Measurements from ENCODE around the gene MARCHF4. TPM values are rescaled to one million over a fixed set of nuclear protein-coding genes. Genes with fewer than 3 reads are reported as not detected.
"Not testable (repeated sequence)": the region's sequence is repeated elsewhere in the genome, so short reads cannot be mapped to it uniquely, and the experiment has no call there.

Gene MARCHF4
- polyA plus RNA-seq, 1 donor, result 0.04 TPM

DNA sequence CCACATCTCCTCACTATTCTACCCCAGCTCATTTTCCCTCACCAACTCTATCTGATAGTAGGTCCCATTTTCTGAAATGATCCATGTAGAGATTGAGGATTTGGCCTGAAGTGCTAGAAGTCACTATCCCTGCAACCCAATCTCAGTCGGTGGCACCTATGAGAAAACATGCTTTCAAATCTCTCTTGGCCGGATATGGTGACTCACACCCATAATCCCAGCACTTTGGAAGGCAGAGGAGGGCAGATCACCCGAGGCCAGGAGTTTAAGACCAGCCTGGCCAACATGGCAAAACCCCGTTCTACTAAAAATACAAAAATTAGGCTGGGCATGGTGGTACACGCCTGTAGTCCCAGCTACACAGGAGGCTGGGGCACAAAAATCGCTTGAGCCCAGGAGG, 19.1 kb upstream of the MARCHF4 start:
- no peak for DNase-seq

DNA sequence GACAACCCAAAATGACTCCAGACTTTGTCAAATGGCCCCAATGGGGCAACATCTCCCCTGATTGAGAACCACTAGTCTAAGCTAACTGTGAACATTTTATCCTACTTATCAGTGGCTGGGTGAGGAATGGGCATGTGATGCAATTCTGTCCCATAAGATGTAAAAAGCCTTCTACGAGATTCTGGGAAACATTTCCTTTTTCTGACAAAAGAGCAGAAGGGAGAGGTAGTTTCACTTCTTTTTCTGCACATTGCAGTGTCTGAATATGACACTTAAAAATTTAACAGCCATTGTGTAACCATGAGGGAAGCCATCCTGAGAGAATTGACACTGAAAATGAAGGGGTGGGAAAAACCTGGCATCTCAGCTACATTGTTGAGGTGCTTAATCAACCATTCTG, 17.3 kb upstream of the MARCHF4 start:
- no peak for DNase-seq

DNA sequence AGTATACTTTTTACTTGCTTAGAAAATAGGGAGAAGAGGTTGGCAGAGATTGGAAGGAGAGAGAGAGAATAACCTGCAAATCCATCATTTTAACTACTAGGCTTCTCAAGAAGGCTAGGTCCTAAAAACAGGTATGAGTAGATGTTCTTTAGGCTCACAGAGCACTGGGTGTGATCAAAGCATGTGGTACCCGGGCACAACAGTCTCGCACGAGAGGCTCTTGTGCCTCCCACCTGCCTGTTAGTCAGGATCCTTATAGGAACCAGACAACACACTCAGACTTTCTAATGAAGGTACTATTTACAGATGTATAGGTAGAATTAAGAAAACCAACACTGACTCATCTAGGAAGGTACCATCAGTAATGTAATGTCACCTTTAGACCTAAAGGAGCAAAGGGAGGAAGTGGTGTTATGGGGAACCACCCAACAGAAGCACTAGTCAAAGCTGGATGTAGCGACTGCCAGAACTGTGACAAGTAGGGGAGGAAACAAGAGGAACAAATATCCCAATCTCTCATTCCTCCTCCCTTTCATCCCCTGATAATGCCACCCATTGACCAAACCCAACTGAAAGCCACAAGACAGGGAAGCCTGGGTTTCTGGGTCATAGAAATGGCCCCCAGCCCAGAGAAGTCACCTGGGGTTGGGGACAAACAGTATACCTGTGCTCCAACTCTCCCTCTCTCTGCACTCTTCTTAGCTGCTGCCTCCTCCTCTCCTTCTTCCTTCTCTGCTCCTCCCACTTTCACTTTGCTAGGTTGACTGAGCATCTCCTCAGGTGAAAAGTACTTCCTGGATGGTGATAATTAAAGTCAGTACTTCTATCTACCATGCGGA, 16.0 kb upstream of the MARCHF4 start:
- no peak for DNase-seq

DNA sequence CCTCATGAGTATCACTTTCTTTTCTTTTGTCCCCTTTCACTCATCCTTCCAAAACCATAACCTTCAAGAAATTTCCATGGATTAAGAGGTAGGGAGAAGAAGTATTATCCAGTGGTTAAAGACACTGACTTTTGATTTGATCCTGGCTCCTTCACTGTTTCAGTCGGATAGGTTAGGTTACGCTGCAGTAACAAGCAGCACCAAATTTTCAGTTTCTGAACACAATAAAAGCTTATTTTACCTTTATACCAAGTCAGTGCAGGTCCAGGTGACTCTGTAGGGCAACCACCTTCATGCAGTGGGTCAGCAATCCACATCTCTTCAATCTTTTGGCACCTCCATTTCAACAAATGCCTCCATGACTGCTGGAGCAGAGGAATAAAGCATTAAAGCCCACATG, 15.0 kb upstream of the MARCHF4 start:
- no peak for DNase-seq

DNA sequence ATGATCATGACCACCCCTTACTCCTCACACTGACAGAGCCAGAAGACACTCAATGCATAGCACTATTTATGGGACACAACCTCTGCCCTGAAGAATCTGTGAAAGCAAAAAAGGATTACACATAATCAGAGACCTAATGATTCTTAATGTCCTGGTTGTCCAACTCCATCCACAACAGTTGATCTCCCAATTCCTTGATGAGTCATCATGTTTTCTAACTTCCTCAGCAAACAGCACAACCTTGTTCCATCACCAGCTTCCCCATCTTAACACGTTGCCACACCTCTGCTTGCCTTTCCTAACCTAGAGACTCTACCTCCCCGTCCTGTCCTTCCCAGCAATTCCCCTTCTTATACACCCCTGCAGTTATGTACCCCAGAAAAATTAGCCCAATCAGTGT, 13.2 kb upstream of the MARCHF4 start:
- no peak for DNase-seq

DNA sequence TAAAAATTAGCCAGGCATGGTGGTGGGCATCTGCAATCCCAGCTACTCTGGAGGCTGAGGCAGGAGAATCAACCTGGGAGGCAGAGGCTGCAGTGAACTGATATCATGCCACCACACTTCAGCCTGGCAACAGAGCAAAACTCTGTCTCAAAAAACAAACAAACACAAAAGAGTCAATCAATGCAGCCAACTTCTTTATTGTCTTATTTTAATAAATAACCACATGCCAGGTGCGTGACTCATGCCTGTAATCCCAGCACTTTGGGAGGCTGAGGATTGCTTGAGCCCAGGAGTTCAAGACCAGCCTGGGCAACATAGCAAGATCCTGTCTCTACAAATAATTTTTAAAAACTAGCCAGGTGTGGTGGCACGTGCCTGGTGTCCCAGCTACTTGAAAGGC, 12.1 kb upstream of the MARCHF4 start:
- not testable (repeated sequence) for DNase-seq

DNA sequence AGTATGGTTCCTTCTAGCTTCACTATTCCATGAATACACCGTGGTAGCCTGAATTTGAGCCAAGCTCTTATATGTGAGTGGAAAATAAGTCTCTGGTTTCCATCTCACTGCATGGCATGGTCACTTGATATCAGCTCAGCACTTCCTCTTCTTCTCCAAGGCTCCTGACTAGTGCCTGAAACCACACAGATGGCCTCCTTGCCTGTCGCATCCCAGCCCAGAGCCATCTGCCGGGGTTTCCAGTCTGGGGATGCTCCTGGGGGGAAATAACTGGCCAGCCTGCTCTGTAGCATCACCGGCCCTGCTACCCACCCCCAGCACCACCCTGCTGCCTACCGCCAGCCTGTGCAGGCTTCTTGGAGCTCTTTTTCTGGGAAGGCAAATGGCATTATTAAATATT, 7.7 kb upstream of the MARCHF4 start:
- DNase-seq, result no peak

DNA sequence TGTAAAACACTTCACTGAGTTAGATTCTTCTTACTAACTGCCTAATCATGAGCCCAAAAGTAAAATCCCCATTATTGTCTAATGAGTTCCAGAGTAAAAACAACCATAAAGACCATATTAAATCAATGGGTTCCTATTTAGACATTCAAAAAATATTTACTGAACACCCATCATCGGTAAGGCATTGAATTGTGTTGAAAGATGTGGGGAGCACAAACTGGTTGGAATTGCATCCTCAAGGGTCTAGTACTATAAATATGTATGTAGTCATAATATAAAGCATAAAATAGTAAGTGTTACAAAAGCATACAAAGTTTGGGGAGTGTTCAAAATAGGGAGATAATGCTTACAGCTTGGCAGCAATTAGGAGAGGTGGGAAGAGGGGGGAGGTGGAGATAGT, 3.0 kb upstream of the MARCHF4 start:
- no peak for DNase-seq

DNA sequence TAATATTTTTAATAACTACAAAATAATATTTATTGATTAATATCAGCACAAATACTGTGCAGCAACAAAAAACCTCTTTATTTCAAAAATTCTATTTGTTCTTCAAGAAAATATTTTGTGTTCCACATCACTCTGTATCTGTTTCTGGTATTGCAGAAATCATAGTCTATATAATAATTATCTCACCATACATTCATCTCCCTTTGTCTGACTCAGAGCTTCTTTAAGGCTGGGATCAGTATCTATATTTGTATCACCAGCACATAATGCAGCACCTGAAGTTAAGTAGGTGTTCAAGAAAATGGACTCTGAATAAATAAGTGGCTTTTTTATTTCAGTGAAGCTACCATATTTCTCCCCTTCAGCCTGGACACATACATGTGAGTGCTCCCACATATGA, 1.6 kb upstream of the MARCHF4 start:
- DNase-seq, result no peak

DNA sequence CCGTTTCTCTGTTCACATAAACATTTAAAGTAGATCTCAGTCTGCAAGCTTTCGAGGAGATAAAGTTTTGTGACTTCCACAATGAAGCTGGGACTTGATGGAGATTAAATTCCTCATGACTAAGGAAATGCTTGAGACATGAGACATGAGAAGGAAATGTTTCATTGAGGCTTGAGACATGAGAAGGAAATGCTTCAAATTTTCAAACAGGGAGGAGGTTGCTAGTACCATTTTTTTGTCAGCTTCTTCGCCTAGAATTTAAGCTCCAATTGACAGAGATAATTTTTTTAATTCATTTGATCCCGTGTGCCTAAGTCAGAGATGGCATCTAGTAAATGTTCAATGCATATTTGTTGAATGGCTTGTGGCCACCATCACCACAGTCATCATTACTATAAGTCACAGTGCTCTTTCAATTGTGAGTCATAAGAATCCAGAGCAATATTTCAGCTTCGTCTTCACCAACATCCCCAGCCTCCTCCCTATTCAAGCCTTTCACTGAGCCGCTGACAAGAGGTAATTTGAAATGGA, 543 bp upstream of the MARCHF4 start:
- DNase-seq, result no peak

DNA sequence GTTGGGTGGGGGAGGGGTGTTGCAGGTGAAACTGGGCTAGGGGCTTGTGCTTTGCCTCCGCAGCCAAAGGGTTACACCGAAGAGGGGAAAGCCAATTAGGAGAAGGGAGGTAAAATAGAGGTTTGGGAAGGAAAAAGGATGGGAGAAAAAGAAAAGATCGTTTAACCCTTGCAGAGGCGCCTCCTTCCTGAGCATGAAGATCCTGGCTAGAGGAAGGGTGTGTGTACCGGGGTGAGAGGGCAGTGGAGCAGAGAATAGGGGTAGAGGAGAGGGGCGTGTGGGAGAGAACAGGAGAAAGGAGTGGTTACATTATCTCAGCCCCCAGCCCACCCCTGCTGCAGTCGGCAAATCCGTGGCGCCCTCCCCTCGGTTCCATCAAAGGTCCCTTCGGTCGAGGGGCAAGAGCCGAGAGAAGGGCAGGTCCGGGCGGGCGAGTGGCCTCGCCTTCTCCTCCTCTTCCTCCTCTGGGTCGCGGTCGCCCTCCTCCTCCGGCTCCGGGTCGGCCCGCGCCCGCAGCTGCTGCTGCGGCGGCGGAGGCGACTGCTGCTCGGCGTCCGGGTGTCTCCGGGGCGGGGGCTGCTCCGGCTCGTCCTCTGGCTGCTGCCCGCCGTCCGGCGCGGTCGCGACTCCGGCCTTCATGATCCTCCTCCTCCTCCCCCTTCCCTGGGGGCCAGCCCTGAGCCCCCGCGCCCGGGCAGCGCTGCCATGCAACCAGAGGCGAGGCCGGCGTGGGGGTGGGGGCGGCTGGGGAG, 1.1 kb downstream of the MARCHF4 start:
- no peak for DNase-seq

DNA sequence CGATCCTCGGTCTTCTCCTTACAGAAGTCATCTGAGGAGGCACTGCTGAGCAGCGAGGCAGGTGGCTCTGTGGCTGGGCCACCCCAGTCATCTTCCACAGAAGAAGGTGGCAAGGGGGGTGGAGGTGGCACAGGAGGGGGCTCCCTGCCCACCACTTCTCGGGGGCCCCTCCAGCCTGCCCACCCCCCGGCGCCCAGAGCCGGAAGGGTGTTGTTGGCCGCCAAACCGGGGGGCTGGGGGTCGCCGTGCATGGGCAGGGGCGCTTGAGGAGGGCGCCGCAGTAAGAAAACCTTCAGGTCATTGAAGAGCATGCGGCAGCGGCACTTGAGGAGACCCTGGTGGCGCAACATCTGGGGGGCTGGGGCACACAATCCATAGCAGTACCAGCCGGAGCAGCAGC, 2.5 kb downstream of the MARCHF4 start:
- no peak for DNase-seq

DNA sequence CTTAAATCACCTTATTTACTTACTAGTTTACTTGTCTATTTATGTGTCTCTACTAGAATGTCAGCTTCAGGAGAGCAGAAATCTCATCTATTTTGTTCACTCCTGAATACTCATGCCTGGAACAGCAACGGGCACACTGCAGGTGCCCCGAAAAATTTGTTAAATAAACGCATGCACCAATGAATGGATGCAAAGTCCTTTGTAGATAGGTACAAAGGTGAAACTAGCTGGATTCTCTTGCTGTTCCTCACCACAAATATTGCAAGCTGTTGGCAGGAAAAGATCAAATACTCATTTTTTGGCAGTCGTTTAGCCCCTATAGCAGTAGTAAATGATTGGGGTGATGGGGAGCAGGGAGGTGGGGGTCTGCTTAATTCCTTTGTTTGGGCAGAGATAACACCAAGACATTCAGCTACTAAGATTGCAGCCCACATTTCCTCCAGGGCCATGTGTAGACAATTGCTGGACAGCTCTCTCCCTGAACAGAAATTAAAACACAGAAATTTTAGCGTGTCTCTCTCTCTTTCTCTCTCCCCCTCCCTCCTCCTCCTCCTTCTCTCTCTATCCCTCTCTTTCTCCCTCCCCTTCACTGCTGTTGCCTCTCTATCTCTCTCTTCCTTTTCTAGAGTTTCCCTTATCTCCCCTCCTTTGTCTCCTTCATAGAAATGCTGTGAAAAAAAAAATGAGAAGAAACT, 5.4 kb downstream of the MARCHF4 start:
- no peak for DNase-seq

DNA sequence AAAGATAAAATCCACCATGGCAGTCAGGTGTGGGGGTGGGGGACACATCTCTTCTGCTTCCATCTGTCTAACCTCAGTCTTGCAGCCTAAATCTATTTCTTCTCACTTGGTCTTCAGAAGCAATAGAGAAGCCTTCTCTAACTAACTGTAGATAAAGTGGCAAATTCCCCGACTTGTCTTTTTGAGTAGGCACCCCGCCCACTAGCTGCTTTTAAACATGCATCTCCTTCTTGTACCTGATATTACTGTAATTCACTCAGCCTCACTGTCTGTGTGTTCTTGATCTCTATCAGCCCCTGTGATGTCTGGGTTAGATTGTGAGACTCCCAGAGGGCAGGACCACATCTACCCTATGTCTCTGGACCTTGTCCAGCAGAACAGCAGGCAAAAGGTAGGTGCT, 6.8 kb downstream of the MARCHF4 start:
- DNase-seq, result no peak

DNA sequence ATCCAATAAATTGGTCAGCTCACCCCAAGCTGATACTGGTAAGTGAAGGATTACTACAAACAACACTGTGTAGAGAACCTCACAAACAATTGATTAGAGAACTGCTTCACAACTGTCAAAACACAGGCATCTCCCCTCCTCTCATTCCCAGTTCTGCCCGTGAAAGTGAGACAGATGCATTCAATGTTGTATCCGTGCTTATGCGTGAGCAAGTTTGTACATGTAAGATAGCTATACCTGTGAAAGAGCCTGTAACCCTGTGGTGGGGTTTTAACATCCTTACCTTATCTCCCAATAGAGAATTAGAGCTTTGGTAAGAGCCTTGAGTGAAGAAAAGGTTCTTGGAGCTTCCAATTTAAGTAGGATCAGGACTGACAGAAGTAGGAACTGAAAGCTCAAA, 9.1 kb downstream of the MARCHF4 start:
- no peak for DNase-seq

DNA sequence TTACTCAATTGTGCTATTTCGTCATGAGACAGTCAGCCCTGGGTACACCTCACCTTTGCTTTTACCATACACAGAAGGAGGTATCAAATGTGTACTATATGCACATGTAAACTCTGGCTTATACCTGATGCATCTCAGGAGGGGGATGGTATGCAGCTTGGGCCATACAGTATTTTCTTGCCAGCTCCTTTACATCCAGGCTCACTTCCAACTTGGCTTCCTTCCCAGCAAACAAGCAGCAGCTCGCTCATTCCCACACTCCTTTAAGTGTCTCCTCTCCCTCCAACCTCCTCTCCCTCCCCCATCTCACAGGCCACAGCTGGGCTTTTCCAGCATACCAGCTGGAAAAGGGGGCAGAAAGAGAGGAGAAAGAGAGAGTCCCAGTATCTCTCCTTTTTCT, 9.6 kb downstream of the MARCHF4 start:
- DNase-seq, result no peak

DNA sequence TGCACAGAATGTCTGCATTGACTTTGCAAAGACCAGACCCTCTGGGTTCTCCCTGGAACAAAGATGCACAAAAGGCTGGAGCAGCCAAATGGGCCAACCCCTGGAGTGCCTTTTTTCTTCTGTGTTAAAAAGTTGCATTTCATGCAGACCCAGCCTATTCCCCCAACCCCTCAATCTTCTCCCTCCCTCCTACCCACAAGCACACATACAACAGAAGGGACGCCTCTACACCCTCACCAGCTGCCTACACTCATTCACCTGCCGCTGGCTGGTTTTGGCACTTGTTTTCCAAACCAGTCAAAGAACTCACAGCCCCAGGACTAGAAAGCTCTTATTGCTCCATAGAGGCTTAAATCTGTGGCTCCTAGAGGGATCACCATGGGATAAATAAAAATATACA, 16.6 kb downstream of the MARCHF4 start:
- DNase-seq, result no peak

DNA sequence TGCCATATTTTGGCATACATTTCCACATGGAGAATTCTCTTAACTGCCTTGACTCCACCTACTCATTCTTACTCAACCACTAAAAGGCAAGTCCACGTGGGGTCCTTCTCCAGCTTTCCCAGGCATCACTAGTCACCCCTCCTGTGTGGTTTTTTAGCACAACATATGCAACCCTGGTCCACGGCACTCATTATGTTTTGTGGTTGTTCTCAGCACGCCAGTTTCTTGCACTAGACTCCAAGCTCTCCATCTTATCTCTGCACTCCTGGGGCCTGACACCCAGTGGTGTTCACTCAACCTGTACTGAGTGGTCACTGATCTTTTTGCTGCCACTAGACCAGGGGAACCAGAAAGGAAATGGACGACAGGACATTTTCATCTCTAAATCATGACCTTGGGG, 18.0 kb downstream of the MARCHF4 start:
- no peak for DNase-seq

DNA sequence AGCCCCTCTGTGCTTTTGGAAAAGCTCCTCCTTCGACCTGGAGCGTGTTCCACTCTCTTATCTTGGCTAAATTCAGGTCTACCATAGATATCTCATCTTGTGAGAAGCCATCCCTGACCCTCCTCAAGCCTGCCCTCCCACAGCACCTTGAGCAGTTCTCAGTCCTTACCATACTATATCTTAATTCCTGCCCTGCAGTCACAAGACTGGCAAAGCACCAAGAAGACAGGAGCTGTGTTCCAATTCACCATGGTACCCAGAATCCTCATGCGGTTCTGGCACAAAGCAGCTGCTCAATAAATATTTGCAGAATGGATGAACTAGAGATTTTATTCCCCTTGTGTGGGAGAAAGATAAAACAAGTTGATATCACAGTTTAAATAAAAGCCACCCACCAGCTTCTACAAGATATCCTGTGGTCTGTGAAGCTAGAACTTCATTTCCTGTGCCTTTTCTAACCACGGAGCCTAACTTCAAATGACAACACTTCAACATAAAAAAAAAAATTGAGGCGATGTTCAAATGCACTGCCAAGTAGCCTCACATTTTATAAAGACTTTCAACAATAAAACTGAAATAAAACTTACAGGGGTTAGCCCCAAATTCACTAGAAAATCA, 19.5 kb downstream of the MARCHF4 start:
- DNase-seq, result no peak

DNA sequence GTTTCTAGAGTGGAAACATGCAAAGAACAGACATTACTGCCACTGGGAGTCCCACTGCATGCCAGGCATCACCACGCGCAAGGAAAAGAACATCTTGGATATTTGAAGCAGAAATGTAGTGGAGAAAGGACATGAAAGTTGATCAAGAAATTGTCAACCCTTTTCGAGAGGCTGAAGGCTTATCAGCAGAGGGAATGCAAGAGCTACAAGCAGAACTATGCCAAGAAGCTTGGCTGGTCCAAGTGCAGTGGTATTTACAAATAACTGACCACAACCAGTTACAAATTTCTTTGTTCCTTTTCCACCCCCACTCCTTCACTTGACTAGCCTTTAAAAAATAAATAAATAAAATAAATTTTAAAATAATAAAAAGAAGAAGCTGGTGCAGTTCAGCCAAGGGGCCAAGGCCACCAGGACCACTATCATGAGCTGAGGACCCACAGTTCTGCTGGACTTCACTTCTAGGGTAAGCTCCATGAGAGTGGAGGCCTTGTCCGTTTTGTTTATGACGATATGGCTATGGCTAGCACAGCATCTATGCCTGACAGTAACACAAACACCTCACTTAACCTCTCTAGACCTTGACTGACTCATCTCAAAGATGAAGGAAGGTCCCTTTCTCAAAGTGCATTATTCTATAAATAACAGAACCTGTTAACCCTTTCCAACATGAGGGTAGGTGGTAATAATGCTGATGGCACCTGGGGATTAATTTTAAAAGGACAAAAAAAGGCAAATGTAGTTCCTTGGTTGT, 20.9 kb downstream of the MARCHF4 start:
- no peak for DNase-seq

DNA sequence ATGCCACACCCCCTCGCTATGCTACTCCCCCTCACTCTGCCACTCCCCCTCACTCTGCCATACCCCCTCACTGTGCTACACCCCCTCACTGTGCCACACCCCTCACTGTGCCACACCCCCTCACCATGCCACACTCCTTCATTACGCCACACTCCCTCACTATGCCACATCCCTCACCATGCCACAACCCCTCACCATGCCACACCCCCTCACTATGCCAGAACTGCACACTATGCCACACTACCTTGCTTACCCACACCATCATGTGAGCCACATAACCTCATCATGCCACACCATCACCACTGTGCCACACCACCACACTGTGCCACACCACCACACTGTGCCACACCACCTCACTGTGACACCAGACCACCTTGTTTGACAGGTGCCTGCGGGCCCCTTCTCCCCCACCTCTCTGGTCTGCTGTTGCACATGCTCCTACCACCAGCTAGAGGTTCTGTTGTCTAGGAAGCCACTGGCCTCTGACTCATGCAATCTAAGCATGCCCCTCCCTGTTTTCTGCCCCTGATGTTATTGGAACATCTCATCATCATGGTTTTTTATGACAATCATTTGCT, 22.0 kb downstream of the MARCHF4 start:
- no peak for DNase-seq

DNA sequence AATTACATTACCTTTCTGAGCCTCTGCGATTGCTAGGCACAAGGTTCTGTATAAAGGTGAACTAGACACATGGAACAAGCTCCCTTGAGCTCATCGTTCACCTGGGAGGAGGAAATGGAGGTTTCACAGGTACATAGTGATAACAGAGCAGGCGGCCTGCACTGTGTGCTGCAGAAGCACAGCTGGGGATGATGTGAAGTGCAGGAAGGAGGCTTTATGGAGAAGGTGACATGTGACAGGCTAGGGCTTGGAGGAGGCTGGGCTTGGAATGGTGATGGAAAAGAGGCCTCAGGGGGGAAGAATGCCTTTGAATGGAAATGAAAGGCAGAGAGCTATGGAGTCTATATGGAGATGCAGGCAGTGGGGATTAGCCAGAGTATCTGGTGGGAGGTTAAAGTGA, 22.9 kb downstream of the MARCHF4 start:
- DNase-seq, result no peak
